GM19239 (cell line): ENCODE results near the gene LMO7.

ENCODE experiments used
- DNase-seq: peaks from one replicate; pipeline ENCODE4 v3.0.0; 2011; ENCODE audit warnings: low spot score; ENCODE audit not compliant: insufficient read length
- FAIRE-seq: peaks from 2 replicates; lab custom pipeline; 2011; peaks lifted over from hg19 to GRCh38; lab: Jason Lieb, UNC

Gene LMO7

DNA sequence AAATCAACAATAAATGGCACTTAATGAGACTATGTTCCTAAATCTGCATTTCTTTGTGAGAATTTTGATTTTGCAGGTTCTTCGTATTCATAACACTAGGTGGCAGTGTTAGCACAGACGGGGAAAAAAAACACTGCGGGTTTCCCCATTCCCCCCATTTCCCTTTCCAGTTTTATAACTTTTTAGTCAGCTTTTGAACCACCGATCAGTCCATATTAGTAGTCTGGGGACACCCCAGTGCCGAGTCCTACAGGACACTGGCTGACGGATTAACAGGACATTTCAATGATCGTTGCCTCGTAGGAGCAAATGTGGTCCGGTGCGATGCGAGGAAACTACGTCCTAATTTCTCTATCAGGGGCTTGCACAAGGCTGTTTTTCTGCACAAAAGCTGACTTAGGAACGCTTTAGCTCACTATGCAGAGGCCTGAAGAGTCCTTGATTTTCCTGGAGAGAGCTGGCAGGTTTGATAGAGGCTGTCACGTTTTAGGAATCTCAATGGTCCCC lies 234.3 kb downstream of the LMO7 start:
- FAIRE-seq (peak; percentile 87), DNase-seq (no peak)

- DNase-seq: no peak
- FAIRE-seq: no peak
Measured at GRCh38 chr13:75871059-75871458, 234.9 kb downstream of the LMO7 start.

GRCh38 chr13:75872980-75873379 lies 236.8 kb downstream of the LMO7 start:
- FAIRE-seq (no peak), DNase-seq (no peak)

DNA sequence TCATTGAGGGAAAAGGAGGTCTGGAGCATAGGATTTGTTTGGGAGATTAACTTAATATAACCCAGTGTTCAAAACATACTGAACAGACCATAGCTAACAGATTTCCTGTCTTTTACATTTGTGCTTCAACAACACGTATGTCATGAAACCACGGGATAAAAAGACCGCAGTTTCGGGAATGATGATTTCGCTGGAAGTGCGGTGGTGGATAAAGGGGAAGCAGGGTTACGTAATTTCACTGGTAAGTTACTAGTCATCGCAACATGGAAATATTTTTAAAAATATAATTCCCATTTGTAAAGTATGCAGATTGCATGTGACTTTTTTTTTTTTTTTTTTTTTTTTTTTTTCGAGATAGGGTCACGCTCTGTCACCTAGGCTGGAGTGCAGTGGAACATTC lies 237.4 kb downstream of the LMO7 start:
- no peak for DNase-seq
- no peak for FAIRE-seq

DNA sequence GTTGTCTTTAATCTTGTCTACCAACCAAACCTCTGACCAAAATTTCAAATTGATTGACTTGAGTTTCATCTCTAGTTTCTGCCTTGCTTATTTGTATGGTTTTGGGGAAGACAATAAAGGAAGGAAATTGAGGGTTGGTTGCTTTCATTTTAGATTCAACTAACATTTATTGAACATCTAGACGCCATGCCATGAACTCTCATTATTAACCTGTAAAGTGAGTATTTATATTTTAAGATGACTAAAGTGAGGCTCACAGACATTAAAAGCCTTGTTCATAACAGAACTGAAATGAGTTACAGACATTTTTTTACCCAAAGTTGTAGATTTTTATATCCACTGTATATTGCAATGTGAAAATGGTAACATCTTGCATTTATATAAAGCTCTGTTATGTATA lies 239.3 kb downstream of the LMO7 start:
- peak; percentile 78 for FAIRE-seq
- DNase-seq: no peak

GRCh38 chr13:75876142-75877050 lies 240.3 kb downstream of the LMO7 start:
- FAIRE-seq (peak; percentile 66), DNase-seq (peak; percentile 17)

- no peak for DNase-seq
- no peak for FAIRE-seq
Measured at GRCh38 chr13:75877071-75877470, 240.9 kb downstream of the LMO7 start.

- FAIRE-seq (no peak), DNase-seq (no peak)
Measured at GRCh38 chr13:75879656-75880055, 243.5 kb downstream of the LMO7 start.

DNA sequence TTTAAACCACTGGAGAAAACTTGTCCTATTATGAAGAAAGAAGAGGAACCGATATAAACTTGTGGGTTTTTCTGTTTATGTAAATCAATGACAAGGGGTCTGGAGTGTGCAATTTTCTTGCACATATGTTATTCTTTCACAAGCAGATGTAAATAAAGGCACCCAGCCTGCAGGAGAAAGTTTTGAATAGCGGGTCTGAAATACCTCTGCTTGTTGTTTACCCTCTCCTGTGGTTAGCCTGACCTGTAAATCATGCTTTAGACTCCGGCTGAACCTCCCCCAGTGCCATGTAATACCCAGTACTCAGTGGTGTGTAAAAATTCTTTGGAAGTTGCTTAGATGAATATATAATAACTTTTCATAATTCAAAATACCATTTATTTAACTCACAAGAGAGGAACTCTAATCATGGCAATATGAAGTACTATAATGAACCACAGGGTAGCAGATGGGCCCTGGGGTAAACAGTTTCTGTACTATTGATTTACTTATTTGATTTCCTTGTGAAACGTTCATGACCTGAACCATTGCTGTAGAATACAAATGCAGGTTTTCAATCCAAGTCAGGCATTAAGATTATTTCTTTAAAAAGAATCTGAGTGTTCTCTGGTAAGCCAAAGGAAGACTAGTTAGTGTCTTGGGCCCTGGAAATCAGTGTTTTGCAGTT lies 245.1 kb downstream of the LMO7 start:
- FAIRE-seq: no peak
- no peak for DNase-seq

DNA sequence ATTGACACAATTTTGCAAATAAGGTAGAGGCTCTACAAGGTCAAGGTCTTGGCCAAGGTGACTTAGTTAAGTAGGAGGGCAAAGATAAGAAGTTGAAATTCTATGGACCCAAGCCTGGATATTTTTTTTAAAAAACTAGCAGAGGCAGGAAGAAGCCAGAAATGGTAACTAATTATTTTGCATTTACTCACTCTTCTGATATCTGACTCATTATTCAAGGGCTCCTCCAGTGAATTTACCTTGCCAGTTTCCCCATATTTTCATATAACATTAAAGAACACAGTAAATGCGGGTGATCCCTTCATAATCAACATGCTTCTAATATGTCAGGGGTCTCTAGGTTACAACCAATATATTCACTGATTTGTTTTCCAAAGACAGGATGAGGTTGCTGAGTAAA lies 246.1 kb downstream of the LMO7 start:
- no peak for FAIRE-seq

DNA sequence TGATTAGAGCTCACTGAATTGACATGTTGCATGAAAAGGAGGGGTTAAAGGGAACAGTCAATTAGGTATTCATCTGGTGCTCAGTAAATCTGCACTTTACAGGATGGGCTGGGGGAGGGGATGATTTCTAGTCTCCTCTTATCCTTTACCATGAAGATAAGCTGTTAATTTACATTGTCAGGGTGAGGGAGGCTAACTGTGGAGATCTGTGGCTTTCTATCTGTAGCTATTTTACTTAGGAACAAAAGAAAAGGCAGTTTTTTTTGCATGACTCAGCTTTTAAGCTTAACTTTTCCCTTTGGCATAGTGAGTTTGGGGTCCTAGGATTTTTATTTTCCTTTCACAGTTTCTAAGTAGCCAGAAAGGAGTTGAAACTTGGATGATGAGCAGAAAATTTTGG lies 253.3 kb downstream of the LMO7 start:
- FAIRE-seq (no peak), DNase-seq (no peak)

More for the DNA sequence above, 246.1 kb downstream of the LMO7 start:
- no peak for DNase-seq

- DNase-seq (no peak), FAIRE-seq (no peak)
Measured at GRCh38 chr13:75895168-75895567, 259.0 kb downstream of the LMO7 start.

DNA sequence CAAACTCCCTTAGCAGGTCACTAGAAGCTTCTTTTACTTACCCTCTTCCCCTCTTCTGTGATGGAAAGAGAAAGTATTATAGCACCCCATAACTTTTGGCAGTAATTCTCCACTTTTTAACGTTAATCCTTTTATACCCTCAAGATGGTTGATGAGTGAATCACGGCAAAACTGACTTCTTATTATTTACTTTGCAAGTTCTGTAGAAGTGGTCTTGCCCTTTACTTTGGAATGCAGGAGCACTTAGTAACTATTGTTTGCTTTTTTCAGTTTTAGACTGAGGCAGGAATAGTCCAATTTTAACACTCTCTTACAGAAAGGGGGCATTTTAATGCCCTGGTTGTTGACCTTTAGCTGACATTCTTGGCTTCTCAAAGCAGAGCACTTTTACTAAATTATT lies 260.1 kb downstream of the LMO7 start:
- no peak for DNase-seq
- no peak for FAIRE-seq

- DNase-seq (no peak), FAIRE-seq (no peak)
Measured at GRCh38 chr13:75897386-75897785, 261.3 kb downstream of the LMO7 start.

GRCh38 chr13:75901501-75901900 lies 265.4 kb downstream of the LMO7 start:
- no peak for FAIRE-seq

GRCh38 chr13:75902166-75903104 lies 266.3 kb downstream of the LMO7 start:
- FAIRE-seq (no peak), DNase-seq (no peak)

More at GRCh38 chr13:75901501-75901900, 265.4 kb downstream of the LMO7 start:
- no peak for DNase-seq

- DNase-seq (no peak), FAIRE-seq (no peak)
Measured at GRCh38 chr13:75904012-75904411, 267.9 kb downstream of the LMO7 start.

DNA sequence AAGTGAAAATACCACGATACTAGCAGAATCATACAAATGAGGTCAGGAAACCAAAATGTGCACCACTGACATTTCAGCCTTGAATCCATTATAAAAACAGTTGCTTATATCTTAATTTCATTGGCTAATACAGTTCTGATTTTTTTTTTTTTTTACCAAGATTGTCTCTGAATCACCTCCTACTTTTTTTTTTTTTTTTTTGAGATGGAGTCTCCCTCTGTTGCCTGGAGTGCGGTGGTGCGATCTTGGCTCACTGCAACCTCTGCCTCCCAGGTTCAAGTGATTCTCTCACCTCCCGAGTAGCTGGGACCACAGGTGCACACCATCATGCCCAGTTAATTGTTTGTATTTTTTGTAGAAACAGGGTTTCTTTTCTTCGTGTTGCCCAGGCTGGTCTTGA lies 270.2 kb downstream of the LMO7 start:
- FAIRE-seq (no peak), DNase-seq (no peak)

DNA sequence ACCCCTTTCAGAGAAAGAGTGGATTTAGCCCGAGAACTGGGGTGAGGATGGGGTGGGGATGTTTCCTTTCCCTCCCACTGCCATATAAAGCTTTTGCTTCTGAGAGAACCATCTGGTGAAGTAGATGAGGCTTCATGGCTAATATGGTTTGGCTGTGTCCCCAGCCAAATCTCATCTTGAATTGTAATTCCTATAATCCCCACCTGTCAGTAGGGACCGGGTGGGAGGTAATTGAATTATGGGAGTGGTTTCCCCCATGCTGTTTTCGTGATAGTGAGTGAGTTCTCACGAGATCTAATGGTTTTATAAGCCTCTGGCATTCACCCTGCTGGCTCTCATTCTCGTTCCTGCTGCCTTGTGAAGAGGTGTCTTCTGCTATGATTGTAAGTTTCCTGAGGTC lies 270.9 kb downstream of the LMO7 start:
- no peak for DNase-seq
- no peak for FAIRE-seq

DNA sequence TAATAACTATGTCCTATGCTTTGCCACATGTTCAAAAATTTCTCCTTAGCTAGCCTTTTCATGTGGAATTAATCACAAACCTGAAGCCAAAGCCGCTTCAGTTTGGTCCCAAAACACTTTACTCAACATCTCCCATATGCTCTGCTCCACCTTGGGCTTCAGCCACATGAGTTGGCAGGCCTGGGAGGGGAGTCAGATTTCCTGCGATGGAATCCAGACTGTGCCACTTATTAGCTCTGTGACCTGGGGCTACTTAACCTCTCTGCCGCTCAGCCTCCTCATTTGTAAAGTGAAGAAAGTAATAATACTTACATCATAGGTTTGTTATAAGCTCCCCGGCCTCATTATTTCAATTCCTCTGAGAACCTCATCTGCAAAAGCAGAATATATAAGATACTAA lies 272.0 kb downstream of the LMO7 start:
- DNase-seq: no peak
- FAIRE-seq: no peak
